ENCODE data around the gene TTC12.

DNA sequence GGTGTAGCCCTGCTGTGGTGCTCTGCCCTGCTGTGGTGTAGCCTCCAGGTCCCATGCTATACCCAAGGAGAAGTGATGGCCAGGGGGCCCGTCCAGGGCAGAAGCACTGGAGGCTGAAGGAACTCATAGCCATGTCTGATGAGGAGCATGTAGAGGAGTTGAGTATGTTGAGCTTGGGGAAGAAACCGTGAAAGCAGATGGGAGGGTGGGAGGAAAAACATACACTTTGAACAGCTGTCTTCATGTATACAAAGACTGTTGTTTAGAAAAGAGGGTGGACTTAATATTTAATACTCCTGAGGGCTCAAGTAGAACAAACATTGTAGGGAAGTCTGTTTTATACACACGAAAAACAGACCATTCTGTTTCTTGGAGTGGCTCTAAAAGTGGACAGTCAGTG, 26.6 kb upstream of the TTC12 start:
- TF ChIP-seq, protein P1, sequence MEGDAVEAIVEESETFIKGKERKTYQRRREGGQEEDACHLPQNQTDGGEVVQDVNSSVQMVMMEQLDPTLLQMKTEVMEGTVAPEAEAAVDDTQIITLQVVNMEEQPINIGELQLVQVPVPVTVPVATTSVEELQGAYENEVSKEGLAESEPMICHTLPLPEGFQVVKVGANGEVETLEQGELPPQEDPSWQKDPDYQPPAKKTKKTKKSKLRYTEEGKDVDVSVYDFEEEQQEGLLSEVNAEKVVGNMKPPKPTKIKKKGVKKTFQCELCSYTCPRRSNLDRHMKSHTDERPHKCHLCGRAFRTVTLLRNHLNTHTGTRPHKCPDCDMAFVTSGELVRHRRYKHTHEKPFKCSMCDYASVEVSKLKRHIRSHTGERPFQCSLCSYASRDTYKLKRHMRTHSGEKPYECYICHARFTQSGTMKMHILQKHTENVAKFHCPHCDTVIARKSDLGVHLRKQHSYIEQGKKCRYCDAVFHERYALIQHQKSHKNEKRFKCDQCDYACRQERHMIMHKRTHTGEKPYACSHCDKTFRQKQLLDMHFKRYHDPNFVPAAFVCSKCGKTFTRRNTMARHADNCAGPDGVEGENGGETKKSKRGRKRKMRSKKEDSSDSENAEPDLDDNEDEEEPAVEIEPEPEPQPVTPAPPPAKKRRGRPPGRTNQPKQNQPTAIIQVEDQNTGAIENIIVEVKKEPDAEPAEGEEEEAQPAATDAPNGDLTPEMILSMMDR (optimal IDR thresholded peaks at IDR 0.05 in 1 of 3, IDR thresholded peaks at IDR 0.05 in 1 of 3, conservative IDR thresholded peaks at IDR 0.05 in 1 of 3; ENCODE audit: extremely low read depth in 1 of 3, insufficient read depth in 2 of 3, low read length in 3 of 3): no peak
- TF ChIP-seq EZH2 (IDR thresholded peaks at IDR 0.05; ENCODE audit: low read length): no peak

All from keratinocyte (primary cell).